ENCODE data around the gene ADCY4.
"Not testable (repeated sequence)": the region's sequence is repeated elsewhere in the genome, so short reads cannot be mapped to it uniquely, and the experiment has no call there.

Gene ADCY4

GRCh38 chr14:24366721-24367513 lies 32.0 kb upstream of the ADCY4 start:
- peak; percentile 93 for DNase-seq (ENCODE audit: low spot score)

- DNase-seq (ENCODE audit: low spot score): no peak
Measured at GRCh38 chr14:24366413-24366720, 31.5 kb upstream of the ADCY4 start.

GRCh38 chr14:24365600-24366412 lies 30.9 kb upstream of the ADCY4 start:
- DNase-seq (ENCODE audit: low spot score): peak; percentile 84

GRCh38 chr14:24364841-24365240 lies 30.0 kb upstream of the ADCY4 start:
- DNase-seq (ENCODE audit: low spot score): no peak

GRCh38 chr14:24363401-24363800 lies 28.5 kb upstream of the ADCY4 start:
- no peak for DNase-seq (ENCODE audit: low spot score)

GRCh38 chr14:24362241-24362960 lies 27.5 kb upstream of the ADCY4 start:
- DNase-seq (ENCODE audit: low spot score): no peak

- no peak for DNase-seq (ENCODE audit: low spot score)
Measured at GRCh38 chr14:24361326-24361725, 26.5 kb upstream of the ADCY4 start.

GRCh38 chr14:24360281-24360680 lies 25.4 kb upstream of the ADCY4 start:
- no peak for DNase-seq (ENCODE audit: low spot score)

- DNase-seq (ENCODE audit: low spot score): no peak
Measured at GRCh38 chr14:24356208-24356607, 21.3 kb upstream of the ADCY4 start.

- DNase-seq (ENCODE audit: low spot score): no peak
Measured at GRCh38 chr14:24355009-24355408, 20.1 kb upstream of the ADCY4 start.

GRCh38 chr14:24354482-24354825 lies 19.6 kb upstream of the ADCY4 start:
- not testable (repeated sequence) for DNase-seq (ENCODE audit: low spot score)

GRCh38 chr14:24353559-24354481 lies 18.9 kb upstream of the ADCY4 start:
- DNase-seq (ENCODE audit: low spot score): no peak

GRCh38 chr14:24351517-24351916 lies 16.6 kb upstream of the ADCY4 start:
- DNase-seq (ENCODE audit: low spot score): no peak

GRCh38 chr14:24349742-24350141 lies 14.9 kb upstream of the ADCY4 start:
- DNase-seq (ENCODE audit: low spot score): no peak

- no peak for DNase-seq (ENCODE audit: low spot score)
Measured at GRCh38 chr14:24348186-24348585, 13.3 kb upstream of the ADCY4 start.

- DNase-seq (ENCODE audit: low spot score): no peak
Measured at GRCh38 chr14:24347134-24347533, 12.3 kb upstream of the ADCY4 start.

GRCh38 chr14:24343795-24344660 lies 9.2 kb upstream of the ADCY4 start:
- DNase-seq (ENCODE audit: low spot score): no peak

- no peak for DNase-seq (ENCODE audit: low spot score)
Measured at GRCh38 chr14:24342889-24343288, 8.0 kb upstream of the ADCY4 start.

GRCh38 chr14:24340606-24341005 lies 5.7 kb upstream of the ADCY4 start:
- DNase-seq (ENCODE audit: low spot score): no peak

GRCh38 chr14:24339284-24340151 lies 4.6 kb upstream of the ADCY4 start, which contains the start of gene RIPK3:
Gene RIPK3, minus strand, starts transcription at chr14:24339991. Its CDS starts 165 bp downstream, at chr14:24339826.
- DNase-seq (ENCODE audit: low spot score): peak; percentile 86
